ENCODE results near the gene STX10.
A peak's percentile ranks its signal among the peaks of the same experiment; 100 is the strongest.

STX10 gene

DNA sequence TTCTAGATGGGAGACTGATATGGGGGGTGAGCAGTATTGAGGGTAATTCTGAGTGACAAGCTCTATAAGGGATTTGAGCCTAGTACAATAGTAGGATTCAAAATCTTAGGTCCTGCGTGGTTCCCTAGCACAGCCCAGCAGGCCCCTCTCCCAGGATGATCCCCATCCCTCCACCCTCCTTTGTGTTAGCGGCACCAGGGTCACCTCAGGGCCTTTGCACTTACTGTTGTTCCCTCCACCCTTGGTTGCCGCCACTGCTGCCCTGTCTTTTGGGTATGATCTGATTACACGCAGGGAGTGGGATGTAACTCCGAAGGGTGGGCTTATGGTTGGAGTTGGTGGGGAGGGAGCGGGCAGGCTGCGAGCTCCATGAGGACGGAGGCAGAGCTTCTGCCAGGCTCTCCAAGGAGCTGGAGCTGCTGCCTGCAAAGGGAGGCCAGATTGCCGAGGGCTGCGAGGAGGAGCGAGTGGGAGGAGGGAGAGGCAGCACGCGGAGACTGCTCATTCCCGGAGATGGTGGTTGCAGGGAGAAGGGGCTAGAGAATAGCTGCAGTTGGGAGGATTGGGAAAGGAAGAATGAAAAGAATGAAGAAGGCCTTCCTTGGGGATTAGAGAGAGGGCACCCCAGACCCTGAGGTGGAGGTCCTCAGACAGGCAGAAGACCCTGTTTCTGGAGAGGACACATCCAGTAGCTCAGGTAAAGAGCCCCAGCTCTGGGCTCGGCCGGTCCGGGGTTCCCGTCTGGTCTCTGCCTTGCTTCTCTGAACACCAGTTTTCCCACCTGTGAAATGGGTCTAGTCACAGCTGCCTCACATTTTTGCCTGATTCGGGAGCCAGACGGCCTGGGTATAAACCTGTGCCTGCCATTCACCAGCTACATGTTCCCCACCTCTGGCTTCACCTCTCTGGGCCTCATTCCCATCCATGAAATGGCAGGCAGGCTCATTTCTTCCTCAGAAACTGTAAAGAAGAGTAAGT, 26.9 kb downstream of the STX10 start:
- Histone ChIP-seq H3K9ac (ENCODE audit: low read depth, low read length) (no peak overlapping the region), H3K36me3 (ENCODE audit: control insufficient read depth, insufficient read depth, low read length) (peaks cover 40% of the 10 kb centered on the region; the same call in 1 of the 2 replicates), H3K4me1 (ENCODE audit: control insufficient read depth, insufficient read depth, low read length) (peaks cover 30% of the 10 kb centered on the region), H3K27me3 (ENCODE audit: control insufficient read depth, insufficient read depth, low read length) (no peaks in the 10 kb centered on the region), H3K9me3 (ENCODE audit: control insufficient read depth, insufficient read depth, low read length) (no peaks in the 10 kb centered on the region), H3K27ac (ENCODE audit: low read depth, low read length) (no peak overlapping the region), H3K4me3 (ENCODE audit: low read depth, low read length) (no peak overlapping the region)

DNA sequence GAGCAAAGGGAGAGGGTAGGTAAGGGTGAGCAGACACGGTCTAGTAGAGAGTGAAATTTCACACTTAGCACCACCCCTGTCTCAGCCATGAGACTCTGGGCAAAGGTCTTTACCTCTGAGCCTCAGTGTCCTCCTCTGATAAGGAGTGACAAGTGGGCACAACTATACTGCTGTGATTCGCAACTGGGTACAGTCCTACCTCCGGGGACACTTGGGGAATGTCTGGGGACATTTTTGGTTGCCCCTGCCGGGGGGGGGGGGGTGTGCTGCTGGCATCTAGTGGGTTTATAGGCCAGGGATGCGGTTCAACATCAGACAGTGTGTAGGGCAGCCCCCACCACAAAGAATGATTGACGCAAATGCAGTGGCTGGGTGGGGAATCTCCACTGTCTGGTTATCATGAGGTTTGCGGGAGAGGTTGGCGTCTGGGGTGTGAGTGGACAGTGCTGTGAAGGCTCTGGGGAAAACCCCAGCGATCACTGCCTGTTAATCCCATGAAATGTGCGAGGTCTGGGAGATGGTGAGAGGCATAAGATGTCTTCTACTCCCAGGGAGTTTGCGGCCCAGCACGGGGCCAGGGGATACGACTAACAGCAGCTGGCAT, 27.8 kb downstream of the STX10 start:
- Histone ChIP-seq H3K9me3 (ENCODE audit: control insufficient read depth, insufficient read depth, low read length) (no peaks in the 10 kb centered on the region), H3K4me3 (ENCODE audit: low read depth, low read length) (no peak overlapping the region), H3K4me1 (ENCODE audit: control insufficient read depth, insufficient read depth, low read length) (peaks cover 30% of the 10 kb centered on the region), H3K9ac (ENCODE audit: low read depth, low read length) (no peak overlapping the region), H3K27ac (ENCODE audit: low read depth, low read length) (no peak overlapping the region), H3K27me3 (ENCODE audit: control insufficient read depth, insufficient read depth, low read length) (no peaks in the 10 kb centered on the region), H3K36me3 (ENCODE audit: control insufficient read depth, insufficient read depth, low read length) (peaks cover 40% of the 10 kb centered on the region; the same call in 1 of the 2 replicates)

DNA sequence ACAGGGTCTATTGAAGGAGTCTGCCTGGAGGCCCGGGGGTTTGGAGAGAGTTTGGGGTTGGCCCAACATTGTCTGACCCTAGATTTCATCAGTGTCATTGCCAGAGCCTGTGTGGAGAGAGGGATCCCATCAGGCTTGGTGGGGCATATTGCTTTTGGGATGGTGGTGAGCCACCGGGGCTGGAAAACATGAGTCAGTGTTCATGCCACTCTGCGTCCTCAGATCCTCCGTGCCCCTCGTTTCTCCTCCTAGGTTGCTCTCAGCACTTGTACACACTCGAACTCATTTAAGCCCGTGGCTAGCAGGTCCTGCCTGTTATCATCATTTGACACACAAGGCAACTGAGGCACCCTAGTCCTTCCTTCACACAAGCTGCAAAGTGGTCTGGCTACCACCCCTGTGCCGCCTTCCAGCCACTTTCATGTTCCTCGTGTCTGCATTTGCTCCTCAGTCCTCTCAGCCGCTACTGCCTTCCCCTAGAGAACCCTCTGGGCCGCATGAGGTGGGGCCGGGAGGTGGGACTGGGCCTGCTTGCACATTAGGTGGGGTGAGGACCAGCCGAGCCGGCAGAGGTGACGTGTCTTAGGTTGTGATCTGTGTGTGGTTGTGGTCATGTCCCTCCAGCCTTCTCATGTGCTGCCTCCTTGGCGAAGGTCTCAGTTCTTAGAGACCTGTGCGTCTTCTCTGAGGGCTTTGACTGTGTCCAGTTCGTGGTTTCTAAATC, 28.5 kb downstream of the STX10 start:
- Histone ChIP-seq H3K4me1 (ENCODE audit: control insufficient read depth, insufficient read depth, low read length) (peaks cover 30% of the 10 kb centered on the region), H3K27ac (ENCODE audit: low read depth, low read length) (peak overlapping the region; percentile 34), H3K9me3 (ENCODE audit: control insufficient read depth, insufficient read depth, low read length) (no peaks in the 10 kb centered on the region), H3K9ac (ENCODE audit: low read depth, low read length) (no peak overlapping the region; the same call in 1 of the 2 replicates), H3K4me3 (ENCODE audit: low read depth, low read length) (0 out of 2 replicates have a peak overlapping the region, but pooled peaks have one; percentile 14), H3K27me3 (ENCODE audit: control insufficient read depth, insufficient read depth, low read length) (no peaks in the 10 kb centered on the region), H3K36me3 (ENCODE audit: control insufficient read depth, insufficient read depth, low read length) (peaks cover 40% of the 10 kb centered on the region; the same call in 1 of the 2 replicates)

DNA sequence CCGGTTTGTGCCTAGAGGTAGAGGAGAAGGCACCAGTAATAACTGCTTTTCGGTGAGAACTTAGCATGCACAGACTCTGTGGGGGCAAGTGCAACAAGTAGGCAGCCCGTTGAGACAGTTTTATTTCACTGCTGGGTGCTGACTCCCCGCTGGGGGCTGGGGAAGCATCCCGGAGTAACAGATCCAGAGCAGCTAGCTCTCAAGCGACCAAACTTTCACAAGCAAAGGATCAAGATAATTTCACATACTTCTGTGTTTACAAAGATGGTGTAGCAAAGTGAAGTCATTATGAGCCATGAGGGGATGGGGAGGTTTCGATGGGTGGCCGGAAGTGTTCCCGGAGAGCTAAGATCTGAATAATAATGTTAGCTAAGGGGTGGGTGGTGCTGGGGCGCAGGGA, 29.4 kb downstream of the STX10 start:
- H3K4me1 ChIP-seq (ENCODE audit: control insufficient read depth, insufficient read depth, low read length), result peaks cover 30% of the 10 kb centered on the region
- H3K27ac ChIP-seq (ENCODE audit: low read depth, low read length), result peak overlapping the region; percentile 79
- 0 out of 2 replicates have a peak overlapping the region, but pooled peaks have one; percentile 8 for H3K9ac ChIP-seq (ENCODE audit: low read depth, low read length)
- peaks cover 34% of the 10 kb centered on the region; the same call in 1 of the 2 replicates for H3K36me3 ChIP-seq (ENCODE audit: control insufficient read depth, insufficient read depth, low read length)
- H3K9me3 ChIP-seq (ENCODE audit: control insufficient read depth, insufficient read depth, low read length), result no peaks in the 10 kb centered on the region
- peak overlapping the region; percentile 86 for H3K4me3 ChIP-seq (ENCODE audit: low read depth, low read length)
- H3K27me3 ChIP-seq (ENCODE audit: control insufficient read depth, insufficient read depth, low read length), result no peaks in the 10 kb centered on the region

DNA sequence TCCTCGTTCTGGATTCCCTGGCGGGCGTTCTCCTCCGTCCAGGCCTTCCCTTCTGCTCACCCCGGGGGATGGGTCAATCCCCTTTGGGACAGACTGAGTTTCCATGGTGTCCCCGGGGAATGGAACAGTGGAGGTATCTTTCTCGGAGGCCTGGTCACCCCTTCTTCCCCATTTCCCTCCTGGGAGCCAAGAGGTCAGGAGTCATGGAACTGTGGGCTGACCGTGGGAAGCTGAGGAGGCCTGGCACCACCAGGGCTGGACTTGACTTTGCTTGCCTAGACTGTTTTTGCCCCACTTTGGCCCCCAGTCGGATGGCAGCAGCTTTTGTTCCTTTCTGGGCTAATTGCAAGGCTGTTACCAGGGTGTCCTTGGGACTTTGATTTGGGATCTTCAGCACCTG, 30.1 kb downstream of the STX10 start:
- peaks cover 36% of the 10 kb centered on the region; the same call in 1 of the 2 replicates for H3K36me3 ChIP-seq (ENCODE audit: control insufficient read depth, insufficient read depth, low read length)
- peaks cover 30% of the 10 kb centered on the region for H3K4me1 ChIP-seq (ENCODE audit: control insufficient read depth, insufficient read depth, low read length)
- H3K27ac ChIP-seq (ENCODE audit: low read depth, low read length), result peak overlapping the region; percentile 79
- no peak overlapping the region for H3K9ac ChIP-seq (ENCODE audit: low read depth, low read length)
- no peaks in the 10 kb centered on the region for H3K9me3 ChIP-seq (ENCODE audit: control insufficient read depth, insufficient read depth, low read length)
- peak overlapping the region; percentile 86; the same call in 1 of the 2 replicates for H3K4me3 ChIP-seq (ENCODE audit: low read depth, low read length)
- H3K27me3 ChIP-seq (ENCODE audit: control insufficient read depth, insufficient read depth, low read length), result no peaks in the 10 kb centered on the region

DNA sequence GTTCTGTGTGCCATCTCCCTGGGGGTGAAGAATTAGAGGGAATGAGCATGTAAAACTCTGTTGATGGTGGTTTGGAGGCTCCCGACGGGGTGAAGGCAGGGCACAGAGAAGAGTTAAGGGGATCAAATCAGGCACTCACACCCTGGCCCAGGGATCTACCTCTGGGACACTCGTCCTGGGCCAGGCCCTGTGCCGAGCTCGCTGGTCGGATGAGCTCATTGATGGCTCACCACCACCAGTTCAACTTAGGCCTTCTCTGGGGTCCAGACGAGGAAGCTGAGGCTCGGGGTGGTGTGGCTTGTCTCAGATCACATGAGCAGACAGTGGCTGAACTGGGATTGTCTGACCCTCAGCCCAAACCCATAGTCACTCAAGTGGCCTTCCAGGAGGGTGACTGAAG, 30.5 kb downstream of the STX10 start:
- peaks cover 30% of the 10 kb centered on the region for H3K4me1 ChIP-seq (ENCODE audit: control insufficient read depth, insufficient read depth, low read length)
- H3K27ac ChIP-seq (ENCODE audit: low read depth, low read length), result peak overlapping the region; percentile 79
- H3K9me3 ChIP-seq (ENCODE audit: control insufficient read depth, insufficient read depth, low read length), result no peaks in the 10 kb centered on the region
- H3K9ac ChIP-seq (ENCODE audit: low read depth, low read length), result no peak overlapping the region
- no peaks in the 10 kb centered on the region for H3K27me3 ChIP-seq (ENCODE audit: control insufficient read depth, insufficient read depth, low read length)
- H3K4me3 ChIP-seq (ENCODE audit: low read depth, low read length), result peak overlapping the region; percentile 86
- peaks cover 36% of the 10 kb centered on the region for H3K36me3 ChIP-seq (ENCODE audit: control insufficient read depth, insufficient read depth, low read length)

DNA sequence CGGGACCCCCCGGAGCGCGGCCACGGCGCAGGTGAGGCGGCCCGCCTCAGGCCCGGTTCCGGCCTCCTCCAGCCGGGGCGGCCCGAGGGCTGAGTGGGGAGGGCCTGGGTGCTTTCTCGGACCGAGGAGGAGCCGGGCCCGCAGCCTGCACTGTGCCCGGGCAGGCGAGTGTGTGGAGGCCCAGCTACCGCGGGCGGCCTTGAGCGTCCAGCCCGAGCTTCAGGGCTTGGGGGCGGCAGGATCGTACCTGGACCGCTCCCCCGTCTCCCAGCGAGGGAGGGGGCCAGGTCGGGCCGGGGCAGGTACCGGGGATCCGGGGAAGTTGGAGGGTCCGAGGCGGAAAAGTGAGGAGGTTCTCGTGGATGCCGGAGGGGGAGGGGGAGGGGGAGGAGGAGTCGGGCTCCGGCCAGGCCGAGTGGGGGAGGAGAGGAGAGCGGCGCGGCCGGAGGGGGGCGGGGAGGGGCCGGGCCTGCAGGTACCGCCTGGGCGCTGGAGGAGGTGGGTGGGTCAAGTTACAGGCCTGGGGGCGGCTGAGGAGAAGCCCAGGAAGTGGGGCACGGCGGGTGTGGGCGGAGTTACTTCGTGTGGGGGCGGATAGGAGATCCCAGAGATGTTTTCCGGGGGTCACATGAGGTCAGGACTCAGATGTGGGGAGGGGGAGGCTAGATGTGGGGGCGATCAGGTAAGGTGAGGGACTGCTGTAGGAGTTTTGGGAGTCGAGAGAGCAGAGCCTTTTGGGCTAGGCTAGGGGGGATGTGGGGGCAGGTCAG, 31.6 kb downstream of the STX10 start:
- peak overlapping the region; percentile 98 for H3K27ac ChIP-seq (ENCODE audit: low read depth, low read length)
- H3K4me1 ChIP-seq (ENCODE audit: control insufficient read depth, insufficient read depth, low read length), result peaks cover 30% of the 10 kb centered on the region
- peaks cover 40% of the 10 kb centered on the region for H3K36me3 ChIP-seq (ENCODE audit: control insufficient read depth, insufficient read depth, low read length)

DNA sequence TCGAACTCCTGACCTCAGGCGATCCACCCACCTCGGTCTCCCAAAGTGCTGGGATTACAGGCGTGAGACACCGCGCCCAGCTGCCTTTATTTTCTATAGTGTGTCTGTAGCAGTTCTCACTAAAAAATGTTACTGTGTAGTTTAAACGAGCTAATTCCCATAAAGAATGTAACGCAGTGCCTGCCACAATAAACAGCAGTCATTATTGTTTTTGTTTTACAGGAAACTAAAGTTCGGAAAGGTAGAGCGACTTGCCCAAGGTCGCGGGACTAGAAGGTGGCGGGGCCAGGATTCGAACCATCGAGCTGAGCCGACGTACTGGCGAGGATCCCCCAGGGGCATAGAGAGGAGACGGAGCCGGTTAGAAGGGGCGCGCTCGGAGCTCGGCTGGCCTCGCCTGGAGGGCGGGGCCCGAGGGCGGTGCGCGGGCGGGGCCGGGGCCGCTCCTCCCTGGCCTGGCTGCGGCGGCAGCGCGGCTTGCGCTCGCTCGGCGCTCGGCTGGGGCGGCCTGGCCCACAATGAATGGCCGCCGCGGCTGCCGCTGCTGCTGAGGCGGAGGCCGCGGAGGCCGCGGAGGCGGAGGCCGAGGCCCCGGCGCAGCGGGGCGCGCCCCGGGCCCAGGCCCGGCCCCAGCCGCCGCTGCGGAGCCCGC, 32.3 kb downstream of the STX10 start, which contains the start of gene NACC1:
NACC1 (plus strand) TSS at position 493 of the 652 bp plus-strand sequence. CDS start 16,944 bp downstream, outside the sequence.
- Histone ChIP-seq H3K36me3 (ENCODE audit: control insufficient read depth, insufficient read depth, low read length) (peaks cover 40% of the 10 kb centered on the region), H3K9ac (ENCODE audit: low read depth, low read length) (peak within 1 kb of the TSS; percentile 97), H3K9me3 (ENCODE audit: control insufficient read depth, insufficient read depth, low read length) (no peaks in the 10 kb centered on the region), H3K27ac (ENCODE audit: low read depth, low read length) (peak within 1 kb of the TSS; percentile 98), H3K27me3 (ENCODE audit: control insufficient read depth, insufficient read depth, low read length) (no peaks in the 10 kb centered on the region), H3K4me1 (ENCODE audit: control insufficient read depth, insufficient read depth, low read length) (peaks cover 30% of the 10 kb centered on the region), H3K4me3 (ENCODE audit: low read depth, low read length) (peak within 1 kb of the TSS; percentile 86)

More for the DNA sequence above, 31.6 kb downstream of the STX10 start:
- Histone ChIP-seq H3K27me3 (ENCODE audit: control insufficient read depth, insufficient read depth, low read length) (no peaks in the 10 kb centered on the region), H3K4me3 (ENCODE audit: low read depth, low read length) (peak overlapping the region; percentile 86), H3K9me3 (ENCODE audit: control insufficient read depth, insufficient read depth, low read length) (no peaks in the 10 kb centered on the region), H3K9ac (ENCODE audit: low read depth, low read length) (peak overlapping the region; percentile 97)

DNA sequence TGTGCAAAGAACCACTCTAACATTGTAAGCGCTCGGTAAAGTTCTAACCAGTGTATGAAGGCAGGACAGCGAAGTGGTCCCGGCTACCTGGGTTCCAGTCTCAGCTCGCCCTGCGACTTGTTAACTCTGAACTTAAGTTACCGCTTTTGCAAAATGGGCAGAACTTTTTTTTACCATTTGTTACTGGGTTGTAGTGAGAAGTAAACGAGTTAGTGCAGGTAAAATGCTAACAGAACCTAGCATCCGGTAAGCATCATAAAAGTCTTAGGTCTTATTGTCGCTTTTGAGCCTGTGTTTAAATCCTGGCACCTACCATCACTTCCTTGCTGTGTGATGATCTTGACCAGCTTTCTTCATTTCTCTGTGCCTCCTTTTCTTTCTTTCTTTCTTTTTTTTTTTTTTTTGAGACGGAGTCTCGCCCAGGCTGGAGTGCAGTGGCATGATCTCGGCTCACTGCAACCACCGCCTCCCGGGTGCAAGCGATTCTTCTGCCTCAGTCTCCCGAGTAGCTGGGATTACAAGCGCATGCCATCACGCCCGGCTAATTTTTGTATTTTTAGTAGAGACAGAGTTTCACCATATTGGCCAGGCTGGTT, 32.9 kb downstream of the STX10 start:
- Histone ChIP-seq H3K27me3 (ENCODE audit: control insufficient read depth, insufficient read depth, low read length) (no peaks in the 10 kb centered on the region), H3K36me3 (ENCODE audit: control insufficient read depth, insufficient read depth, low read length) (peaks cover 44% of the 10 kb centered on the region), H3K9me3 (ENCODE audit: control insufficient read depth, insufficient read depth, low read length) (no peaks in the 10 kb centered on the region), H3K27ac (ENCODE audit: low read depth, low read length) (peak overlapping the region; percentile 97), H3K4me1 (ENCODE audit: control insufficient read depth, insufficient read depth, low read length) (peaks cover 30% of the 10 kb centered on the region), H3K4me3 (ENCODE audit: low read depth, low read length) (peak overlapping the region; percentile 84), H3K9ac (ENCODE audit: low read depth, low read length) (peak overlapping the region; percentile 85)
